AG09309 (cell line): ENCODE measurements around the gene C8A.

Experiments used
- DNase-seq: peaks from one replicate; pipeline ENCODE4 v3.0.0-alpha.2; 2010; ENCODE audit warnings: low read depth
- H3K4me3 ChIP-seq: 2 replicates; pipeline ENCODE4 v1.5.1; 2011; ENCODE audit warnings: mild to moderate bottlenecking, low read depth, low read length, moderate library complexity; ENCODE audit not compliant: control insufficient read depth
- CTCF ChIP-seq: IDR thresholded peaks from 2 replicates; pipeline ENCODE4 v1.5.1; 2011; ENCODE audit warnings: mild to moderate bottlenecking, low read depth, low read length, inconsistent platforms; ENCODE audit not compliant: insufficient read depth, control insufficient read depth; ENCODE audit errors: missing control alignments

The C8A gene

GRCh38 chr1:56825436-56825835 is 29.2 kb upstream of the C8A start:
- TF ChIP-seq CTCF, result no peak
- DNase-seq, result no peak
- H3K4me3 ChIP-seq, result no peak overlapping the region

- no peak for DNase-seq
- H3K4me3 ChIP-seq, result no peak overlapping the region
- TF ChIP-seq CTCF, result no peak
These were observed 26.9 kb upstream of the C8A start for GRCh38 chr1:56827711-56828110.

GRCh38 chr1:56830052-56830451 is 24.5 kb upstream of the C8A start:
- DNase-seq, result no peak
- TF ChIP-seq CTCF, result no peak
- no peak overlapping the region for H3K4me3 ChIP-seq

GRCh38 chr1:56831871-56832693 is 22.5 kb upstream of the C8A start:
- no peak overlapping the region for H3K4me3 ChIP-seq
- DNase-seq, result peak; percentile 94
- peak; percentile 96 for TF ChIP-seq CTCF

- no peak overlapping the region for H3K4me3 ChIP-seq
- TF ChIP-seq CTCF, result no peak
- DNase-seq, result no peak
These were observed 21.5 kb upstream of the C8A start for GRCh38 chr1:56833088-56833487.

GRCh38 chr1:56834137-56834900 is 20.3 kb upstream of the C8A start:
- TF ChIP-seq CTCF, result no peak

More at GRCh38 chr1:56834137-56834900, 20.3 kb upstream of the C8A start:
- no peak overlapping the region for H3K4me3 ChIP-seq
- DNase-seq, result no peak
